ENCODE data around the gene B4GALNT2. TPM values are rescaled to one million over a fixed set of nuclear protein-coding genes. Genes with fewer than 3 reads are reported as not detected.

Gene B4GALNT2
- total RNA-seq, 1 donor from 2014 or later = not detected

DNA sequence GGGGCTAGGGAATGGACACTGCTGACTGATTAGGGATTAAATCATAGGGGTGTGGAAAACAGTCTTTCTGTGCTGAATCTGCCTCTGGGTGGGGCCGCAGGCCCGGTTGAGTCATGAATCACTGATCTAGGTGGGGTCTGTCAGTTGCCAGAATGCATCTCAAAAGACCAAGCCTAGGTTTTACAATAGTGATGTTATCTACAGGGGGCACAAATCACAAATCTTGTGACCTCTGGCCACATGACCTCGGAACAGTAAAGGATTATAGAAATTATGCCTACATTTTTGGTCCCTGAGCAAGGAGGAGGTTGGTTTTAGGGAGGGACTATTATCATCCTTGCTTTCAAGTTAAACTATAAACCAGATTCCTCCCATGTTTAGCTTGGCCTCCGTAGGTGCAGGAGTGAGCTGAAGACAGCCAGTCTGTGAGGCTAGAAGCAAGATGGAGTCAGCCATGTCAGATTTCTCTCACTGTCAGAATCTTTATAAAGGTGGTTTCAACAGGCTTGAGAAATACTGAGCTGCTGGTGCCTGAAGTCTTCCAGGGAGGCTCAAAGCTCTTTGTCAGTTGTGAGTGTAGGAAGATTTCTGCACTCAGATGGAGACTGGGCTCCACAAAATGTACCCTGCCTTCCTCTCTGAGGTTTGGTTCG, 64.9 kb downstream of the B4GALNT2 start:
- Mint-ChIP-seq H3K4me3 (peak overlapping the region; percentile 22), H3K27ac (ENCODE audit: unreplicated experiment) (no peak overlapping the region), H3K27me3 (ENCODE audit: low read depth) (peaks cover 20% of the 10 kb centered on the region), H3K36me3 (ENCODE audit: low read depth) (peaks cover 2% of the 10 kb centered on the region), H3K4me1 (peaks cover 20% of the 10 kb centered on the region), H3K9me3 (no peaks in the 10 kb centered on the region)
- no peak for DNase-seq (ENCODE audit: low read depth, low spot score)
- TF ChIP-seq, protein P1, sequence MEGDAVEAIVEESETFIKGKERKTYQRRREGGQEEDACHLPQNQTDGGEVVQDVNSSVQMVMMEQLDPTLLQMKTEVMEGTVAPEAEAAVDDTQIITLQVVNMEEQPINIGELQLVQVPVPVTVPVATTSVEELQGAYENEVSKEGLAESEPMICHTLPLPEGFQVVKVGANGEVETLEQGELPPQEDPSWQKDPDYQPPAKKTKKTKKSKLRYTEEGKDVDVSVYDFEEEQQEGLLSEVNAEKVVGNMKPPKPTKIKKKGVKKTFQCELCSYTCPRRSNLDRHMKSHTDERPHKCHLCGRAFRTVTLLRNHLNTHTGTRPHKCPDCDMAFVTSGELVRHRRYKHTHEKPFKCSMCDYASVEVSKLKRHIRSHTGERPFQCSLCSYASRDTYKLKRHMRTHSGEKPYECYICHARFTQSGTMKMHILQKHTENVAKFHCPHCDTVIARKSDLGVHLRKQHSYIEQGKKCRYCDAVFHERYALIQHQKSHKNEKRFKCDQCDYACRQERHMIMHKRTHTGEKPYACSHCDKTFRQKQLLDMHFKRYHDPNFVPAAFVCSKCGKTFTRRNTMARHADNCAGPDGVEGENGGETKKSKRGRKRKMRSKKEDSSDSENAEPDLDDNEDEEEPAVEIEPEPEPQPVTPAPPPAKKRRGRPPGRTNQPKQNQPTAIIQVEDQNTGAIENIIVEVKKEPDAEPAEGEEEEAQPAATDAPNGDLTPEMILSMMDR (conservative IDR thresholded peaks at IDR 0.05) = no peak

DNA sequence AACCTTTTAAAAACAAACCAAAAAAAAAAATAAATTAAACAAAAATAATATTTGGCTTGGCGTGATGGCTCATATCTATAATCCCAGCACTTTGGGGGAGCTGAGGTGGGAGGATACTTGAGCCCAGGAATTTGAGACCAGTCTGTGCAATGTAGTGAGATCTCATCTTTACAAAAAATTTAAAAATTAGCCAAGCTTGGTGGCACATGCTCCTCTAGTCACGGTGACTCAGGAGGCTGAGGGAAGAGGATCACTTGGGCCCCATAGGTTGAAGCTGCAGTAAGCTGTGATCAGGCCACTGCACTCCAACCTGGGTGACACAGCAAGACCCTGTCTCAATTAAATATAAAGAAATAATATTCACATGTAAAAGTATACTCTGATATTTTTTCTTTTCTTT, 65.6 kb downstream of the B4GALNT2 start:
- Mint-ChIP-seq H3K27ac (ENCODE audit: unreplicated experiment) (no peak overlapping the region), H3K27me3 (ENCODE audit: low read depth) (peaks cover 20% of the 10 kb centered on the region), H3K4me3 (no peak overlapping the region), H3K9me3 (no peaks in the 10 kb centered on the region), H3K36me3 (ENCODE audit: low read depth) (no peaks in the 10 kb centered on the region), H3K4me1 (peaks cover 14% of the 10 kb centered on the region)
- no peak for DNase-seq (ENCODE audit: low read depth, low spot score)
- TF ChIP-seq, protein P1 (conservative IDR thresholded peaks at IDR 0.05) = no peak

DNA sequence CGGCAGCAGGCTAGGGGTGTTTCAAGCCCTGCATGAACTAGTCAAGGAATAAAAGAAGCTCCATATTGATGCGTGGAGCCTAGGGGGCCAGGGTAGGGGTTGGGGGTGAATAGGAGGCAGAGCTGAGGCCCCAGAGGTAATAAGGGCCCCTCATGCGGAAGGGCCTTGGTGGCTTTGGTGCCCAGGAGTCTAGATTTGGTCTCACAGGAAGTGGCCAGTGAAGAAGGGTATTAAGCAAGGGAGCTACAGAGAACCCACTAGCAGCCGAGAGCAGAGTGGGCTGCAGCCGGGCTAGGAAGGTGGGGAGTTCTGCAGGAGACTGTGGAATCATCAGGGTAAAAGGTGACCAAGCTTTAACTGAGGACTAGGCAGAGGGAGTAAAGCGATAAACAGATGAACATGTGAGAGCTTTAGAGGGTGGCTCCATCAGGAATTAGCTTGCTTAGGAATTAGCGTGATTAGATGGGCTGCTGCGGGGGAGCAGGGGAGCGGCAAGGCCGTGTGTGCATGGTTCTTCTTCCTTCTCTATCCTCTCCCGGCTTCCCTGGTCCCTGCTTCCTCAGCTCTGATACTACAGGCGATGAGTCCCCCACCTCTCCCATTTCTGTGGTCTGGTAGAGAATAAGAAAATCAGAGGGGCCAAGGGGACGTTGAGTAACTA, 68.0 kb downstream of the B4GALNT2 start:
- Mint-ChIP-seq H3K27me3 (ENCODE audit: low read depth) (peaks cover 31% of the 10 kb centered on the region), H3K4me1 (no peaks in the 10 kb centered on the region)
- TF ChIP-seq, protein P1 (conservative IDR thresholded peaks at IDR 0.05) = no peak

DNA sequence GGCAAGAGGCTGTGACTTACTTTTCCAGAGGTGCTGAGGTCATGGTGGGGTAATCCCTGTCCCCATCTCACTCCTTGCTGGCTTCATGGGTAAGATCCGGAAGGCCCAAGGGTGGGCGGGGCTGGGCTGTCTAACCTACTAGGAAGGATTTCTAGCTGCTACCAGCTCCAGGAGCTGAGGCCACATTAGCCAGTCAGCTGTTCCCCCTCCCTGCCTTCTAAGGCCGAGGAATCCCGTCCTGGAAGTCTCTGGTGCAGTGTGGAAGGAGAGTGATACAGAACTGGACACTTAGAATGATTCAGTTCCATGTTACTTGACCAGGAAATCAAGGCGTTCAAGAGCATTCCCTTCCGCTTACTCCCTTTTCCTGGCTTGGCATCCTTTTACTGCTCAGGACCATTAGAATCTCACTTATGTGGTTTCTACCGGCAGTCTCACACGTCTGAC, 68.9 kb downstream of the B4GALNT2 start:
- Mint-ChIP-seq H3K27ac (ENCODE audit: unreplicated experiment) (no peak overlapping the region), H3K27me3 (ENCODE audit: low read depth) (peaks cover 31% of the 10 kb centered on the region), H3K36me3 (ENCODE audit: low read depth) (no peaks in the 10 kb centered on the region), H3K4me1 (no peaks in the 10 kb centered on the region), H3K9me3 (no peaks in the 10 kb centered on the region), H3K4me3 (no peak overlapping the region)
- TF ChIP-seq, protein P1 (conservative IDR thresholded peaks at IDR 0.05) = no peak
- no peak for DNase-seq (ENCODE audit: low read depth, low spot score)

More for the DNA sequence above, 68.0 kb downstream of the B4GALNT2 start:
- no peak for DNase-seq (ENCODE audit: low read depth, low spot score)
- Mint-ChIP-seq H3K36me3 (ENCODE audit: low read depth) (no peaks in the 10 kb centered on the region), H3K9me3 (no peaks in the 10 kb centered on the region), H3K27ac (ENCODE audit: unreplicated experiment) (peak overlapping the region; percentile 5), H3K4me3 (no peak overlapping the region)

DNA sequence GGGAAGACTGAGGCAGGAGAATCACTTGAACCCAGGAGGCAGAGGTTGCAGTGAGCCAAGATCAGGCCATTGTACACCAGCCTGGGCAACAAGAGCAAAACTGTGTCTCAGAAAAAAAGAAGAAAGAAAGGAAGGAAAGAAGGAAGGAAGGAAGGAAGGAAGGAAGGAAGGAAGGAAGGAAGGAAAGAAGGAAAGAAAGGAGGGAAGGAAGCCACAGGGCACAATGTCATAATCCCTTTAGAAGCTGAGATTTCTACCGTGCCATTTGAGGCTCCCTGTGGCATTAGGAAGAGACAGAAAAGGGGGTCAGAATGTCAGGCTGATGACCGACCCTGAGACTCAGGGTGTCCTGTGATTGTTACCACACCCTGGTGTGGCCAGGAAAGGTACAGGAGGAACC, 71.2 kb downstream of the B4GALNT2 start:
- peaks cover 40% of the 10 kb centered on the region for H3K27me3 Mint-ChIP-seq (ENCODE audit: low read depth)
- H3K4me3 Mint-ChIP-seq = no peak overlapping the region
- H3K9me3 Mint-ChIP-seq = no peaks in the 10 kb centered on the region
- H3K36me3 Mint-ChIP-seq (ENCODE audit: low read depth) = no peaks in the 10 kb centered on the region
- H3K4me1 Mint-ChIP-seq = no peaks in the 10 kb centered on the region
- no peak overlapping the region for H3K27ac Mint-ChIP-seq (ENCODE audit: unreplicated experiment)
- no peak for DNase-seq (ENCODE audit: low read depth, low spot score)
- TF ChIP-seq, protein P1 (conservative IDR thresholded peaks at IDR 0.05) = no peak
